K562 (cell line): ENCODE data around the gene FBXL3. TPM values are rescaled to one million over a fixed set of nuclear protein-coding genes. Genes with fewer than 3 reads are reported as not detected.

Source experiments
- BCL6 ChIP-seq: fragments of 250-450 bp; sonication (Bioruptor Pico); IDR thresholded peaks from 2 replicates; pipeline ENCODE4 v1.4.0; 2020
- DDX20 ChIP-seq: fragments of 450-650 bp; IDR thresholded peaks from 2 replicates; pipeline ENCODE4 v1.6.1; 2016; ENCODE audit warnings: missing genetic modification characterization, low read depth, mild to moderate bottlenecking, missing compliant biosample characterization, moderate library complexity
- EWSR1 ChIP-seq: fragments of 450-650 bp; IDR thresholded peaks from 2 replicates; pipeline ENCODE4 v1.6.1; 2018; ENCODE audit warnings: borderline replicate concordance, mild to moderate bottlenecking, low read depth, moderate library complexity; ENCODE audit not compliant: partially characterized antibody
- GABPA ChIP-seq: fragments of 200-800 bp; sonication (Bioruptor generic); conservative IDR thresholded peaks from 2 replicates; pipeline ENCODE4 v1.6.1; 2016; ENCODE audit warnings: low read depth, missing genetic modification characterization, missing compliant biosample characterization
- GTF2F1 ChIP-seq: IDR thresholded peaks from 2 replicates; pipeline ENCODE4 v1.6.1; 2011; ENCODE audit warnings: low read depth, low read length, improper control_type of control experiment
- HNRNPLL ChIP-seq: fragments of 200-400 bp; formaldehyde crosslinking; IDR thresholded peaks from 2 replicates; pipeline ENCODE4 v1.6.1; 2017; ENCODE audit warnings: low read length, low read depth, mild to moderate bottlenecking; ENCODE audit not compliant: poor library complexity, severe bottlenecking
- MEF2D ChIP-seq: conservative IDR thresholded peaks from 2 replicates; pipeline ENCODE4 v1.6.1; 2016; ENCODE audit warnings: low read depth, missing genetic modification characterization, missing compliant biosample characterization
- PHF8 ChIP-seq: fragments of 200-600 bp; sonication (generic); IDR thresholded peaks from 2 replicates; pipeline ENCODE4 v1.6.1; 2012; ENCODE audit warnings: mixed run types, mild to moderate bottlenecking, inconsistent platforms, low read length, moderate library complexity, borderline replicate concordance
- TEAD1 ChIP-seq, 2 experiments: fragments of 450-650 bp in 1 of 2; sonication (generic) in 1 of 2; formaldehyde crosslinking; IDR thresholded peaks; 2 replicates each; pipeline versions ENCODE4 v1.4.0 to v1.8.0; 2020 to 2022; ENCODE audit warnings: mild to moderate bottlenecking in 2 of 2, missing genetic modification reagents in 1 of 2
- XRCC4 ChIP-seq: IDR thresholded peaks from one replicate; pipeline ENCODE4 v1.6.1; 2011; ENCODE audit not compliant: insufficient read depth, insufficient read length; ENCODE audit errors: extremely low read depth
- ZNF655 ChIP-seq: fragments of 250-450 bp; sonication (Bioruptor Pico); IDR thresholded peaks from 2 replicates; pipeline ENCODE4 v1.5.0; 2021
- ZNF740 ChIP-seq, 3 experiments: fragments of 200-800 bp in 1 of 3; sonication (Bioruptor generic) in 1 of 3; sonication (generic) in 1 of 3; formaldehyde crosslinking in 1 of 3; IDR thresholded peaks; 2 replicates each; pipeline versions ENCODE4 v1.6.1 to v1.8.0; 2016 to 2022; ENCODE audit warnings: mild to moderate bottlenecking in 2 of 3, missing compliant biosample characterization in 2 of 3, missing genetic modification characterization in 2 of 3, missing genetic modification reagents in 1 of 3
- polyA plus RNA-seq, 8 experiments: library from polyadenylated mRNA; depleted of rRNA in 4 of 8; stranded (reverse) in 5 of 8; unstranded in 3 of 8; fragments of >200 nt; fragmentation: Nextera tagmentation in 2 of 8; fragmentation: Illumina TruSeq in 1 of 8; extraction: Ambion mirVana in 2 of 8; extraction: Trizol in 1 of 8; gene quantifications; 2 replicates each; pipeline versions ENCODE4 v1.2.1 to v1.2.3, GENCODE V29; 2011 to 2014; ENCODE audit warnings: inconsistent platforms in 1 of 8, missing spikeins in 1 of 8
- total RNA-seq, 7 experiments: library from RNA; depleted of rRNA in 6 of 7; stranded (reverse); fragments of >200 nt in 6 of 7; fragmentation: Illumina TruSeq in 2 of 7; extraction: Trizol in 2 of 7; gene quantifications; 2 replicates each; pipeline versions ENCODE4 v1.2.1 to v1.2.3, GENCODE V29; 2011 to 2021; ENCODE audit warnings: low replicate concordance in 1 of 7
- TF ChIP-seq, protein P1 (sequence below), 2 experiments: fragments of 450-650 bp; IDR thresholded peaks; 2 replicates each; pipeline ENCODE4 v1.6.1; 2018; ENCODE audit warnings: mild to moderate bottlenecking in 2 of 2, low read depth in 1 of 2; ENCODE audit not compliant: partially characterized antibody in 2 of 2
- TF ChIP-seq, protein P2 (sequence below): sonication (generic); formaldehyde crosslinking; IDR thresholded peaks from 2 replicates; pipeline ENCODE4 v1.8.0; 2022; ENCODE audit warnings: missing genetic modification reagents, mild to moderate bottlenecking, borderline replicate concordance
- TF ChIP-seq, protein P3 (sequence below): sonication (generic); formaldehyde crosslinking; IDR thresholded peaks from 2 replicates; pipeline ENCODE4 v1.8.0; 2022; ENCODE audit warnings: mild to moderate bottlenecking, missing genetic modification reagents

FBXL3 gene
- total and polyA plus RNA-seq, 9 of the 15 experiments (the other 6 are each of a cell fraction or from before 2014, with no cell fraction given), result 3.8 to 16.4 (median 12.6) TPM

- no peak for TF ChIP-seq HNRNPLL
- TF ChIP-seq GTF2F1, result no peak
- TF ChIP-seq DDX20 (tag), result no peak
- TF ChIP-seq ZNF655 (CRISPR knock-in tag), result no peak
- no peak for TF ChIP-seq MEF2D (tag)
- no peak for TF ChIP-seq EWSR1
- TF ChIP-seq BCL6, result no peak
- TF ChIP-seq, protein P1, sequence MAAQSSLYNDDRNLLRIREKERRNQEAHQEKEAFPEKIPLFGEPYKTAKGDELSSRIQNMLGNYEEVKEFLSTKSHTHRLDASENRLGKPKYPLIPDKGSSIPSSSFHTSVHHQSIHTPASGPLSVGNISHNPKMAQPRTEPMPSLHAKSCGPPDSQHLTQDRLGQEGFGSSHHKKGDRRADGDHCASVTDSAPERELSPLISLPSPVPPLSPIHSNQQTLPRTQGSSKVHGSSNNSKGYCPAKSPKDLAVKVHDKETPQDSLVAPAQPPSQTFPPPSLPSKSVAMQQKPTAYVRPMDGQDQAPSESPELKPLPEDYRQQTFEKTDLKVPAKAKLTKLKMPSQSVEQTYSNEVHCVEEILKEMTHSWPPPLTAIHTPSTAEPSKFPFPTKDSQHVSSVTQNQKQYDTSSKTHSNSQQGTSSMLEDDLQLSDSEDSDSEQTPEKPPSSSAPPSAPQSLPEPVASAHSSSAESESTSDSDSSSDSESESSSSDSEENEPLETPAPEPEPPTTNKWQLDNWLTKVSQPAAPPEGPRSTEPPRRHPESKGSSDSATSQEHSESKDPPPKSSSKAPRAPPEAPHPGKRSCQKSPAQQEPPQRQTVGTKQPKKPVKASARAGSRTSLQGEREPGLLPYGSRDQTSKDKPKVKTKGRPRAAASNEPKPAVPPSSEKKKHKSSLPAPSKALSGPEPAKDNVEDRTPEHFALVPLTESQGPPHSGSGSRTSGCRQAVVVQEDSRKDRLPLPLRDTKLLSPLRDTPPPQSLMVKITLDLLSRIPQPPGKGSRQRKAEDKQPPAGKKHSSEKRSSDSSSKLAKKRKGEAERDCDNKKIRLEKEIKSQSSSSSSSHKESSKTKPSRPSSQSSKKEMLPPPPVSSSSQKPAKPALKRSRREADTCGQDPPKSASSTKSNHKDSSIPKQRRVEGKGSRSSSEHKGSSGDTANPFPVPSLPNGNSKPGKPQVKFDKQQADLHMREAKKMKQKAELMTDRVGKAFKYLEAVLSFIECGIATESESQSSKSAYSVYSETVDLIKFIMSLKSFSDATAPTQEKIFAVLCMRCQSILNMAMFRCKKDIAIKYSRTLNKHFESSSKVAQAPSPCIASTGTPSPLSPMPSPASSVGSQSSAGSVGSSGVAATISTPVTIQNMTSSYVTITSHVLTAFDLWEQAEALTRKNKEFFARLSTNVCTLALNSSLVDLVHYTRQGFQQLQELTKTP (IDR thresholded peaks at IDR 0.05; ENCODE audit: low read depth in 1 of 2, partially characterized antibody in 2 of 2), result no peak
- TF ChIP-seq, protein P2, sequence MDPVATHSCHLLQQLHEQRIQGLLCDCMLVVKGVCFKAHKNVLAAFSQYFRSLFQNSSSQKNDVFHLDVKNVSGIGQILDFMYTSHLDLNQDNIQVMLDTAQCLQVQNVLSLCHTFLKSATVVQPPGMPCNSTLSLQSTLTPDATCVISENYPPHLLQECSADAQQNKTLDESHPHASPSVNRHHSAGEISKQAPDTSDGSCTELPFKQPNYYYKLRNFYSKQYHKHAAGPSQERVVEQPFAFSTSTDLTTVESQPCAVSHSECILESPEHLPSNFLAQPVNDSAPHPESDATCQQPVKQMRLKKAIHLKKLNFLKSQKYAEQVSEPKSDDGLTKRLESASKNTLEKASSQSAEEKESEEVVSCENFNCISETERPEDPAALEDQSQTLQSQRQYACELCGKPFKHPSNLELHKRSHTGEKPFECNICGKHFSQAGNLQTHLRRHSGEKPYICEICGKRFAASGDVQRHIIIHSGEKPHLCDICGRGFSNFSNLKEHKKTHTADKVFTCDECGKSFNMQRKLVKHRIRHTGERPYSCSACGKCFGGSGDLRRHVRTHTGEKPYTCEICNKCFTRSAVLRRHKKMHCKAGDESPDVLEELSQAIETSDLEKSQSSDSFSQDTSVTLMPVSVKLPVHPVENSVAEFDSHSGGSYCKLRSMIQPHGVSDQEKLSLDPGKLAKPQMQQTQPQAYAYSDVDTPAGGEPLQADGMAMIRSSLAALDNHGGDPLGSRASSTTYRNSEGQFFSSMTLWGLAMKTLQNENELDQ (CRISPR knock-in tag), result no peak
- TF ChIP-seq TEAD1 (CRISPR knock-in tag; IDR thresholded peaks at IDR 0.05), result no peak
- no peak for TF ChIP-seq GABPA (tag)
- no peak for TF ChIP-seq ZNF740 (CRISPR knock-in tag; IDR thresholded peaks at IDR 0.05)
- 0 out of 4 replicates have a peak, but pooled peaks of 1 of the 2 experiments have one; percentile 19 for TF ChIP-seq ZNF740 (tag; IDR thresholded peaks at IDR 0.05)
- peak; percentile 90 for TF ChIP-seq PHF8
- TF ChIP-seq XRCC4, result no peak
- TF ChIP-seq, protein P3, sequence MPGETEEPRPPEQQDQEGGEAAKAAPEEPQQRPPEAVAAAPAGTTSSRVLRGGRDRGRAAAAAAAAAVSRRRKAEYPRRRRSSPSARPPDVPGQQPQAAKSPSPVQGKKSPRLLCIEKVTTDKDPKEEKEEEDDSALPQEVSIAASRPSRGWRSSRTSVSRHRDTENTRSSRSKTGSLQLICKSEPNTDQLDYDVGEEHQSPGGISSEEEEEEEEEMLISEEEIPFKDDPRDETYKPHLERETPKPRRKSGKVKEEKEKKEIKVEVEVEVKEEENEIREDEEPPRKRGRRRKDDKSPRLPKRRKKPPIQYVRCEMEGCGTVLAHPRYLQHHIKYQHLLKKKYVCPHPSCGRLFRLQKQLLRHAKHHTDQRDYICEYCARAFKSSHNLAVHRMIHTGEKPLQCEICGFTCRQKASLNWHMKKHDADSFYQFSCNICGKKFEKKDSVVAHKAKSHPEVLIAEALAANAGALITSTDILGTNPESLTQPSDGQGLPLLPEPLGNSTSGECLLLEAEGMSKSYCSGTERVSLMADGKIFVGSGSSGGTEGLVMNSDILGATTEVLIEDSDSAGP (CRISPR knock-in tag), result no peak
Measured at GRCh38 chr13:77026861-77027621, at the start of gene FBXL3 (continued).
